T-cell (primary cell): ENCODE measurements around the gene RALGAPB. TPM values are rescaled to one million over a fixed set of nuclear protein-coding genes. Genes with fewer than 3 reads are reported as not detected.
A peak's percentile ranks its signal among the peaks of the same experiment; 100 is the strongest.

Experiments
- ATAC-seq, 4 experiments: fragments of 200-7000 bp in 3 of 4; fragments of 150-1000 bp in 1 of 4; cut with Tn5 transposase; replicated peaks in 1 of 4; 1 replicate in 3 of 4; 2 replicates in 1 of 4; pipeline ENCODE4 v1.10.0; 2021; ENCODE audit warnings: moderate library complexity in 3 of 4, mild to moderate bottlenecking in 2 of 4, moderate number of reproducible peaks in 1 of 4
- CTCF ChIA-PET, 2 donors: fragments of 300-600 bp; sonication (Branson Sonifier 250); formaldehyde crosslinking; loops; one replicate each; lab custom pipeline; 2022; ENCODE audit warnings: antibody characterized with exemption in 2 of 2; lab: Charles Lee
- POLR2A ChIA-PET, 2 donors: fragments of 300-600 bp; sonication (Branson Sonifier 250); formaldehyde crosslinking; loops; one replicate each; lab custom pipeline; 2022; ENCODE audit warnings: antibody characterized with exemption in 2 of 2; lab: Charles Lee
- DNase-seq, 35 experiments: peaks; one replicate each; pipeline versions ENCODE4 v3.0.0 to v3.0.0-alpha.2; 2013 to 2023
- H3K27ac ChIP-seq: one replicate; pipeline ENCODE4 v1.5.1; 2013; ENCODE audit warnings: low read length
- H3K27me3 ChIP-seq, 2 experiments: replicated peaks in 1 of 2; 1 replicate in 1 of 2; 2 replicates in 1 of 2; pipeline versions ENCODE4 v1.6.1 to v1.7.0; 2013; ENCODE audit warnings: low read length in 1 of 2, mixed read lengths in 1 of 2; ENCODE audit not compliant: control insufficient read depth in 2 of 2, insufficient read depth in 2 of 2; ENCODE audit errors: extremely low read depth in 1 of 2
- H3K36me3 ChIP-seq, 2 donors: 1 replicate in 1 of 2; 2 replicates in 1 of 2; pipeline versions ENCODE4 v1.6.1 to v1.7.0; 2013; ENCODE audit warnings: low read length in 1 of 2; ENCODE audit not compliant: control insufficient read depth in 2 of 2, insufficient read depth in 1 of 2; ENCODE audit errors: extremely low read depth in 1 of 2
- H3K4me1 ChIP-seq, 2 experiments: 1 replicate in 1 of 2; 2 replicates in 1 of 2; pipeline versions ENCODE4 v1.6.1 to v1.7.0; 2013; ENCODE audit warnings: low read length in 2 of 2, mixed read lengths in 1 of 2; ENCODE audit not compliant: insufficient read depth in 2 of 2, control insufficient read depth in 1 of 2; ENCODE audit errors: extremely low read depth in 1 of 2
- H3K4me3 ChIP-seq, 2 donors: 1 replicate in 1 of 2; 2 replicates in 1 of 2; pipeline versions ENCODE4 v1.5.1 to v1.7.0; 2013; ENCODE audit warnings: mild to moderate bottlenecking in 2 of 2, low read length in 1 of 2, moderate library complexity in 1 of 2; ENCODE audit not compliant: control insufficient read depth in 1 of 2; ENCODE audit errors: extremely low read depth in 1 of 2
- H3K9me3 ChIP-seq: 2 replicates; pipeline ENCODE4 v1.7.0; 2013
- H3K27ac Mint-ChIP-seq, 2 donors: one replicate each; pipeline ENCODE4 v1.8.0; 2020 to 2021; ENCODE audit warnings: mild to moderate bottlenecking in 2 of 2, mixed read lengths in 2 of 2
- H3K27me3 Mint-ChIP-seq, 2 donors: one replicate each; pipeline ENCODE4 v1.8.0; 2021 to 2022; ENCODE audit warnings: mixed read lengths in 2 of 2
- H3K36me3 Mint-ChIP-seq: one replicate; pipeline ENCODE4 v1.8.0; 2021; ENCODE audit warnings: mixed read lengths
- H3K4me1 Mint-ChIP-seq, 3 donors: one replicate each; pipeline ENCODE4 v1.8.0; 2020 to 2022; ENCODE audit warnings: mixed read lengths in 3 of 3, mild to moderate bottlenecking in 1 of 3
- H3K4me3 Mint-ChIP-seq, 3 donors: one replicate each; pipeline ENCODE4 v1.8.0; 2020 to 2022; ENCODE audit warnings: mild to moderate bottlenecking in 3 of 3, mixed read lengths in 3 of 3, moderate library complexity in 3 of 3
- H3K9me3 Mint-ChIP-seq, 3 donors: one replicate each; pipeline ENCODE4 v1.8.0; 2020 to 2022; ENCODE audit warnings: mixed read lengths in 3 of 3
- WGBS: methylation state at CpG from one replicate; pipeline ENCODE4 v1.1.5; 2013; ENCODE audit warnings: missing lambda C conversion rate; ENCODE audit not compliant: insufficient coverage; 5-methylcytosine and 5-hydroxymethylcytosine counted together
- total RNA-seq, 35 experiments: library from RNA in 6 of 35; stranded (reverse) in 6 of 35; fragments of 120-200 nt in 1 of 35; gene quantifications; one replicate each; pipeline versions ENCODE4 v1.2.1 to v1.2.4 and lab custom pipeline; 2013 to 2026

The RALGAPB gene
- total RNA-seq, 5 donors from 2014 or later (not counting 1 experiment from before 2014, with no cell fraction given), result 42.7 to 50.1 (median 46.1) TPM

- H3K4me3 Mint-ChIP-seq, result no peak overlapping the region
- no peaks in the 10 kb centered on the region for H3K36me3 Mint-ChIP-seq
- peaks cover 0 to 2% (median 0%) of the 10 kb centered on the region in 3 donors for H3K4me1 Mint-ChIP-seq
- Histone ChIP-seq H3K27ac (no peak overlapping the region), H3K4me1 (no peaks in the 10 kb centered on the region), H3K9me3 (no peaks in the 10 kb centered on the region), H3K27me3 (peaks cover 0 to 3% of the 10 kb centered on the region in 2 experiments), H3K36me3 (no peaks in the 10 kb centered on the region), H3K4me3 (no peak overlapping the region)
- ATAC-seq (no peak), DNase-seq (no peak)
- WGBS, result no CpG with 5 or more reads among the region's 2 CpGs
- no peaks in the 10 kb centered on the region for H3K27me3 Mint-ChIP-seq
- ChIA-PET POLR2A (no interaction called here), CTCF (interaction anchor here in 1 of 2 donors (0.6 kb wide), 1 partner anchor 21 kb away, joined by 4 read pairs; no protein-coding TSS in a partner anchor)
- H3K27ac Mint-ChIP-seq, result no peak overlapping the region
- no peaks in the 10 kb centered on the region for H3K9me3 Mint-ChIP-seq
These were observed 6.5 kb upstream of the RALGAPB start for GRCh38 chr20:38466171-38466570.

- H3K4me1 Mint-ChIP-seq, result peaks cover 3 to 10% (median 4%) of the 10 kb centered on the region in 3 donors
- H3K4me3 ChIP-seq, result no peak overlapping the region
- peaks cover 0 to 2% of the 10 kb centered on the region in 2 experiments for H3K4me1 ChIP-seq
- no peaks in the 10 kb centered on the region for H3K9me3 Mint-ChIP-seq
- H3K27ac Mint-ChIP-seq, result no peak overlapping the region
- DNase-seq (no peak), ATAC-seq (no peak)
- no peaks in the 10 kb centered on the region for H3K36me3 Mint-ChIP-seq
- H3K27me3 ChIP-seq, result peaks cover 0 to 3% of the 10 kb centered on the region in 2 experiments
- no peak overlapping the region for H3K27ac ChIP-seq
- no peaks in the 10 kb centered on the region for H3K9me3 ChIP-seq
- ChIA-PET POLR2A (no interaction called here), CTCF (no interaction called here)
- no CpG with 5 or more reads among the region's 3 CpGs for WGBS
- no peaks in the 10 kb centered on the region for H3K27me3 Mint-ChIP-seq
- no peaks in the 10 kb centered on the region for H3K36me3 ChIP-seq
- H3K4me3 Mint-ChIP-seq, result no peak overlapping the region
These were observed 5.7 kb upstream of the RALGAPB start for GRCh38 chr20:38466983-38467382.

DNA sequence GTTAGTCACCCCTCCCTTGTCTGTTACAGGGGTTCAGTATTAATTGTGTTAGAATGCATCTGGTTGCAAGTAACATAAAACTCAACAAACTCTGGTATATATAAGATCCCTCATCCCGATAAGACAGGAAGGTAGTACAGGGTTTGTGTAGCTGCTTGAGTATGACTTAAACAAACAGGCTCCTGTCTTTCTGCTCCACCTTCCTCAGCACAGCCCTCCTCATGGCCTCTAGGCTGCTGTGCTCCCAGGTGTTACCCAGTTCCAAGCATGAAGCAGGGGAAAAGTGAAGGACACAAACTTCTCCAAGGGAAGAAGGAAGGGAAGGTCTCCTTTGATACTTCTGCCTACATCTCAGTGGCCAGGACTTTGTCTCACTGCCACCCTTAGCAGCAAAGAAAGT is 1.4 kb upstream of the RALGAPB start:
- no peaks in the 10 kb centered on the region for H3K27me3 Mint-ChIP-seq
- no CpG with 5 or more reads among the region's 1 CpG for WGBS
- peaks cover 13 to 26% of the 10 kb centered on the region in 2 experiments for H3K4me1 ChIP-seq
- peaks cover 38 to 39% (median 39%) of the 10 kb centered on the region in 3 donors for H3K4me1 Mint-ChIP-seq
- ChIA-PET CTCF (interaction anchor here in 1 of 2 donors (1.0 kb wide), 1 partner anchor 24 kb away, joined by 3 read pairs; no protein-coding TSS in a partner anchor), POLR2A (interaction anchor here in 1 of 2 donors (1.3 kb wide), 1 partner anchor 24 kb away, joined by 3 read pairs; no protein-coding TSS in a partner anchor)
- peak overlapping the region in 2 of 3 donors; percentile 28 to 86 for H3K4me3 Mint-ChIP-seq
- peaks cover 0 to 2% of the 10 kb centered on the region in 2 donors for H3K36me3 ChIP-seq
- no peak for ATAC-seq
- H3K27ac ChIP-seq, result peak overlapping the region; percentile 85
- peaks cover 0 to 3% of the 10 kb centered on the region in 2 experiments for H3K27me3 ChIP-seq
- peak in 1 of 35 experiments; percentile 6 for DNase-seq
- H3K9me3 ChIP-seq, result no peaks in the 10 kb centered on the region
- peak overlapping the region; percentile 28 to 93 for H3K27ac Mint-ChIP-seq
- H3K9me3 Mint-ChIP-seq, result no peaks in the 10 kb centered on the region
- H3K36me3 Mint-ChIP-seq, result peaks cover 4% of the 10 kb centered on the region
- H3K4me3 ChIP-seq, result no peak overlapping the region

DNA sequence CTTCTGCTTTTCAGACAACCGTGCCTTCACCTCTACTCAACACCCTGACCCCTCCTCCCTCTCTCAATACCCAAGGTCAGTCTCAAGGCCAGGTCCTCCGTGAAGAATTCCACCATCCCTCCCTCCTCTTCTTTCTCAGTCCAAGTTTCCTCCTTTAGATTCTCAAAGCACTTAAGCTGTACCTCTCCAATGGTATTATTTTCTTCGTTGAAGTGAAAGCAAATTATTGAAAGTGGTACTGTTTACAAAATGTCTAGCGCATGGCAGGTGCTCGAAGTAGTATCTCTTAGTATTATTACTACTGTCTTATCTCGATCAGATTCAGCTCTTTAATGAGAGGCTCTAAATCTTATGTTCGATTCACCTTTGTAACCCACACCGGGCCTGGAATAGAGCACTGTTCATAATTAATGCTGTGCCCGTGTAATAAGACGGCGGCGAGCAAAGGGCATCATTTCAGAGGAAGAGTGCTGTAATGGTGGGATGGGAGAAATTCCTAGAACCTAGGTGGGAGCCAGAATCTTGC is 593 bp upstream of the RALGAPB start:
- Histone ChIP-seq H3K27me3 (peaks cover 0 to 3% of the 10 kb centered on the region in 2 experiments), H3K4me3 (peak overlapping the region; percentile 86 to 91), H3K27ac (peak overlapping the region; percentile 85), H3K9me3 (no peaks in the 10 kb centered on the region), H3K4me1 (peaks cover 13 to 27% of the 10 kb centered on the region in 2 experiments), H3K36me3 (peaks cover 0 to 2% of the 10 kb centered on the region in 2 donors)
- peaks cover 4% of the 10 kb centered on the region for H3K36me3 Mint-ChIP-seq
- H3K9me3 Mint-ChIP-seq, result no peaks in the 10 kb centered on the region
- no peaks in the 10 kb centered on the region for H3K27me3 Mint-ChIP-seq
- peak overlapping the region; percentile 85 to 86 (median 85) for H3K4me3 Mint-ChIP-seq
- ATAC-seq, result peak; percentile 6 to 12 (median 11)
- CTCF ChIA-PET, result interaction anchor here (0.6 to 2.4 kb wide), 7 partner anchors 13 to 370 kb away, joined by 3 to 29 read pairs (median 5); partner anchors contain the start of genes PPP1R16B (in 1 of the 2) and SNHG17 (in 1 of the 2)
- WGBS, result 24% methylated on average over 8 of the region's 12 CpGs
- peak overlapping the region; percentile 86 to 93 for H3K27ac Mint-ChIP-seq
- DNase-seq, result peak in 1 of 35 experiments; percentile 6
- H3K4me1 Mint-ChIP-seq, result peaks cover 43 to 46% (median 46%) of the 10 kb centered on the region in 3 donors
- POLR2A ChIA-PET, result interaction anchor here (1.0 to 1.4 kb wide), 3 partner anchors 25 to 439 kb away, joined by 3 read pairs; partner anchors contain the start of genes RPRD1B (in 1 of the 2) and TTI1 (in 1 of the 2)

GRCh38 chr20:38473367-38473795 is 738 bp downstream of the RALGAPB start:
- Mint-ChIP-seq H3K36me3 (peaks cover 4% of the 10 kb centered on the region), H3K27me3 (no peaks in the 10 kb centered on the region), H3K9me3 (no peaks in the 10 kb centered on the region), H3K4me3 (peak overlapping the region; percentile 85 to 86 (median 85)), H3K27ac (peak overlapping the region; percentile 29 to 68), H3K4me1 (peaks cover 43 to 58% (median 57%) of the 10 kb centered on the region in 3 donors)
- CTCF ChIA-PET, result interaction anchor here in 1 of 2 donors (0.5 to 2.4 kb wide), 5 partner anchors 15 to 258 kb away, joined by 3 to 29 read pairs (median 7); partner anchors contain the start of gene SNHG17
- peaks cover 13 to 27% of the 10 kb centered on the region in 2 experiments for H3K4me1 ChIP-seq
- H3K9me3 ChIP-seq, result no peaks in the 10 kb centered on the region
- DNase-seq (peak in 1 of 35 experiments; percentile 4), ATAC-seq (no peak)
- POLR2A ChIA-PET, result interaction anchor here (0.6 to 1.2 kb wide), 4 partner anchors 18 to 333 kb away, joined by 3 to 6 read pairs (median 4); no protein-coding TSS in a partner anchor
- no peak overlapping the region for H3K27ac ChIP-seq
- H3K4me3 ChIP-seq, result peak overlapping the region; percentile 86 to 91
- peaks cover 0 to 2% of the 10 kb centered on the region in 2 experiments for H3K27me3 ChIP-seq
- peaks cover 0 to 2% of the 10 kb centered on the region in 2 donors for H3K36me3 ChIP-seq
- WGBS, result 50% methylated on average over 3 of the region's 10 CpGs

DNA sequence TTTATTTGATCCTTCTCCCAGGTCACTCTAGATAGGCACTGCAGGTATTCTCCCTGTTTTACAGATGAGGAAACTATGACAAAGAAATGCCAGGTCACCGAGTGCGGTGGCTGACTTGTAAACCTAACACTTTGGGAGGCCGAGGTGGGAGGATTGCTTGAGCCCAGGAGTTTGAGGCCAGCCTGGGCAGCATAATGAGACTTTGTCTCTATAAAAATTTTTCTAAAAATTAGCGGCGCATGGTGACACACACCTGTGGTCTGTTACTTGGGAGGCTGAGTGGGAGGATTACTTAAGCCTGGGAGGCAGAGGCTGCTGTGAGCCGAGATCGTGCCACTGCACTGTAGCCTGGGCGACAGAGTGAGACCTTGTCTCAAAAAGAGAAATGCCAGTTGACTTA is 5.1 kb downstream of the RALGAPB start:
- H3K27ac Mint-ChIP-seq, result no peak overlapping the region
- Histone ChIP-seq H3K27me3 (no peaks in the 10 kb centered on the region), H3K9me3 (no peaks in the 10 kb centered on the region), H3K27ac (no peak overlapping the region), H3K36me3 (peaks cover 2 to 3% of the 10 kb centered on the region in 2 donors), H3K4me3 (no peak overlapping the region), H3K4me1 (peaks cover 13 to 23% of the 10 kb centered on the region in 2 experiments)
- ChIA-PET POLR2A (no interaction called here), CTCF (interaction anchor here in 1 of 2 donors (0.9 kb wide), 1 partner anchor 31 kb away, joined by 3 read pairs; no protein-coding TSS in a partner anchor)
- ATAC-seq, result no peak
- H3K9me3 Mint-ChIP-seq, result no peaks in the 10 kb centered on the region
- H3K27me3 Mint-ChIP-seq, result no peaks in the 10 kb centered on the region
- no peak overlapping the region for H3K4me3 Mint-ChIP-seq
- H3K36me3 Mint-ChIP-seq, result peaks cover 22% of the 10 kb centered on the region
- 94% methylated on average over 6 of the region's 8 CpGs for WGBS
- H3K4me1 Mint-ChIP-seq, result peaks cover 55 to 71% (median 70%) of the 10 kb centered on the region in 3 donors
- DNase-seq, result no peak
